K562 (cell line): ENCODE results near the gene EPM2A. TPM values are rescaled to one million over a fixed set of nuclear protein-coding genes. Genes with fewer than 3 reads are reported as not detected.

ENCODE experiments used
- ATAC-seq: fragments of 200-7000 bp; cut with Tn5 transposase; 3 replicates; pipeline ENCODE4 v1.9.1; 2020; ENCODE audit warnings: moderate library complexity
- BruUV-seq: library from RNA; stranded (reverse); fragments of 400-500 nt; replicated peaks from 2 replicates; lab custom pipeline; 2021; lab: Mats Ljungman, UMichigan
- CTCF ChIA-PET: fragments of 300-600 bp; formaldehyde crosslinking; extraction: SDS; loops from one replicate; lab custom pipeline; 2021; ENCODE audit warnings: low intra/inter-chr PET ratio; lab: Yijun Ruan, JAX
- POLR2A ChIA-PET: fragments of 300-600, 350-650 bp; sonication (Branson Sonifier 250); formaldehyde crosslinking; extraction: SDS; loops from one replicate; lab custom pipeline; 2021; ENCODE audit warnings: antibody characterized with exemption, inconsistent platforms; lab: Yijun Ruan, JAX
- DNase-seq, 4 experiments: peaks; one replicate each; pipeline versions ENCODE4 v3.0.0 to v3.0.0-alpha.2; 2011 to 2018; ENCODE audit warnings: low spot score in 3 of 4, mixed read lengths in 3 of 4; ENCODE audit errors: extremely low read depth in 1 of 4
- FAIRE-seq: peaks from 2 replicates; lab custom pipeline; 2011; peaks lifted over from hg19 to GRCh38; lab: Jason Lieb, UNC
- H2AFZ ChIP-seq: 2 replicates; pipeline ENCODE4 v1.6.0; 2011; ENCODE audit warnings: low read depth, low read length, control low read depth, inconsistent platforms
- H3K27ac ChIP-seq: fragments of 200-600 bp; 3 replicates; pipeline ENCODE4 v1.8.0; 2011; ENCODE audit warnings: low read depth, mild to moderate bottlenecking, control low read depth, inconsistent platforms, low read length, moderate library complexity, mixed read lengths; ENCODE audit errors: extremely low read depth
- H3K27me3 ChIP-seq, 2 experiments: fragments of 300-600 bp in 1 of 2; 2 replicates in 1 of 2; 3 replicates in 1 of 2; pipeline versions ENCODE4 v1.6.0 to v1.8.0; 2011; ENCODE audit warnings: inconsistent platforms in 2 of 2, low read length in 2 of 2, mild to moderate bottlenecking in 1 of 2, mixed read lengths in 1 of 2, moderate library complexity in 1 of 2; ENCODE audit not compliant: control insufficient read depth in 2 of 2, insufficient read depth in 2 of 2
- H3K36me3 ChIP-seq: fragments of 300-600 bp; 3 replicates; pipeline ENCODE4 v1.8.0; 2011; ENCODE audit warnings: mild to moderate bottlenecking, low read length, inconsistent platforms; ENCODE audit not compliant: control insufficient read depth, insufficient read depth
- H3K4me1 ChIP-seq, 2 experiments: fragments of 200-600 bp in 1 of 2; replicated peaks in 1 of 2; 2 replicates in 1 of 2; 3 replicates in 1 of 2; pipeline versions ENCODE4 v1.5.1 to v1.8.0; 2011; ENCODE audit warnings: inconsistent platforms in 2 of 2, low read length in 2 of 2, mild to moderate bottlenecking in 1 of 2, mixed read lengths in 1 of 2, moderate library complexity in 1 of 2; ENCODE audit not compliant: control insufficient read depth in 2 of 2, insufficient read depth in 2 of 2
- H3K4me2 ChIP-seq: 2 replicates; pipeline ENCODE4 v1.6.1; 2011; ENCODE audit warnings: low read length, control low read depth, inconsistent platforms, mixed read lengths; ENCODE audit not compliant: insufficient read depth
- H3K4me3 ChIP-seq: fragments of 200-600 bp; sonication (generic), shearing (Covaris generic); 2 replicates; pipeline ENCODE4 v1.5.1; 2016; ENCODE audit warnings: control low read depth, inconsistent platforms
- H3K79me2 ChIP-seq: fragments of 200-600 bp; 3 replicates; pipeline ENCODE4 v1.8.0; 2011; ENCODE audit warnings: low read length, inconsistent platforms; ENCODE audit not compliant: control insufficient read depth, insufficient read depth
- H3K9ac ChIP-seq, 2 experiments: 2 replicates each; pipeline versions ENCODE4 v1.6.0 to v1.6.1; 2011; ENCODE audit warnings: low read depth in 2 of 2, low read length in 2 of 2, control low read depth in 1 of 2, inconsistent platforms in 1 of 2, mild to moderate bottlenecking in 1 of 2, mixed read lengths in 1 of 2; ENCODE audit not compliant: insufficient read depth in 1 of 2
- H3K9me1 ChIP-seq: one replicate; pipeline ENCODE4 v1.6.0; 2011; ENCODE audit warnings: inconsistent platforms, mild to moderate bottlenecking, low read length, moderate library complexity; ENCODE audit not compliant: control insufficient read depth, insufficient read depth
- H3K9me3 ChIP-seq: replicated peaks from 2 replicates; pipeline ENCODE4 v1.5.1; 2011; ENCODE audit warnings: low read depth, low read length, inconsistent platforms; ENCODE audit not compliant: control insufficient read depth, insufficient read depth
- H4K20me1 ChIP-seq: replicated peaks from 2 replicates; pipeline ENCODE4 v1.6.1; 2011; ENCODE audit warnings: low read length, inconsistent platforms, mixed read lengths; ENCODE audit not compliant: control insufficient read depth, insufficient read depth
- BCL6 ChIP-seq: fragments of 250-450 bp; sonication (Bioruptor Pico); IDR thresholded peaks from 2 replicates; pipeline ENCODE4 v1.4.0; 2020
- FOXK1 ChIP-seq: sonication (generic); formaldehyde crosslinking; IDR thresholded peaks from 2 replicates; pipeline ENCODE4 v1.8.0; 2022; ENCODE audit warnings: missing genetic modification reagents, mild to moderate bottlenecking, borderline replicate concordance
- IFI16 ChIP-seq: fragments of 250-450 bp; sonication (Bioruptor Pico); IDR thresholded peaks from 2 replicates; pipeline ENCODE4 v2.1.2; 2022; ENCODE audit warnings: mild to moderate bottlenecking, inconsistent platforms
- ZBED1 ChIP-seq: IDR thresholded peaks from 2 replicates; pipeline ENCODE4 v1.6.1; 2014
- ZNF24 ChIP-seq: fragments of 450-650 bp; IDR thresholded peaks from 2 replicates; pipeline ENCODE4 v1.6.1; 2016
- ZNF766 ChIP-seq: fragments of 200-800 bp; sonication (Bioruptor generic); conservative IDR thresholded peaks from 2 replicates; pipeline ENCODE4 v1.6.1; 2016; ENCODE audit warnings: missing genetic modification characterization, missing compliant biosample characterization
- WGBS: fragments of 100-300 bp; shearing (Covaris generic); methylation state at CpG from one replicate; pipeline ENCODE4 v1.1.6; 2016; ENCODE audit warnings: low coverage, mixed read lengths; ENCODE audit not compliant: insufficient coverage; ENCODE audit errors: missing lambda C conversion rate; 5-methylcytosine and 5-hydroxymethylcytosine counted together
- in situ Hi-C: fragments of 300-500 bp; cut with MboI; formaldehyde crosslinking; loops from 4 replicates; pipeline ENCODE4 v1.15.0; 2018; ENCODE audit warnings: inconsistent platforms, mixed read lengths
- intact Hi-C: fragments of 100-400 bp; cut with micrococcal nuclease; formaldehyde crosslinking; loops from 2 replicates; pipeline ENCODE4 v1.14.2; 2022
- polyA plus RNA-seq, 8 experiments: library from polyadenylated mRNA; depleted of rRNA in 4 of 8; stranded (reverse) in 5 of 8; unstranded in 3 of 8; fragments of >200 nt; fragmentation: Nextera tagmentation in 2 of 8; fragmentation: Illumina TruSeq in 1 of 8; extraction: Ambion mirVana in 2 of 8; extraction: Trizol in 1 of 8; gene quantifications; 2 replicates each; pipeline versions ENCODE4 v1.2.1 to v1.2.3, GENCODE V29; 2011 to 2014; ENCODE audit warnings: inconsistent platforms in 1 of 8, missing spikeins in 1 of 8
- total RNA-seq, 7 experiments: library from RNA; depleted of rRNA in 6 of 7; stranded (reverse); fragments of >200 nt in 6 of 7; fragmentation: Illumina TruSeq in 2 of 7; extraction: Trizol in 2 of 7; gene quantifications; 2 replicates each; pipeline versions ENCODE4 v1.2.1 to v1.2.3, GENCODE V29; 2011 to 2021; ENCODE audit warnings: low replicate concordance in 1 of 7
- TF ChIP-seq, protein P1 (sequence below): fragments of 450-650 bp; formaldehyde crosslinking; conservative IDR thresholded peaks from 2 replicates; pipeline ENCODE4 v1.4.0; 2022; ENCODE audit warnings: mild to moderate bottlenecking, missing genetic modification characterization
- TF ChIP-seq, protein P2 (sequence below): fragments of 450-650 bp; conservative IDR thresholded peaks from 2 replicates; pipeline ENCODE4 v1.6.1; 2016; ENCODE audit warnings: missing genetic modification characterization, low read depth, mild to moderate bottlenecking, missing compliant biosample characterization, moderate library complexity
- TF ChIP-seq, protein P3 (sequence below): sonication (generic); formaldehyde crosslinking; IDR thresholded peaks from 2 replicates; pipeline ENCODE4 v1.8.1; 2023; ENCODE audit warnings: missing genetic modification reagents, mild to moderate bottlenecking, borderline replicate concordance

The EPM2A gene
- total and polyA plus RNA-seq, 9 of the 15 experiments (the other 6 are each of a cell fraction or from before 2014, with no cell fraction given), result 0.35 to 5.3 (median 2.5) TPM

DNA sequence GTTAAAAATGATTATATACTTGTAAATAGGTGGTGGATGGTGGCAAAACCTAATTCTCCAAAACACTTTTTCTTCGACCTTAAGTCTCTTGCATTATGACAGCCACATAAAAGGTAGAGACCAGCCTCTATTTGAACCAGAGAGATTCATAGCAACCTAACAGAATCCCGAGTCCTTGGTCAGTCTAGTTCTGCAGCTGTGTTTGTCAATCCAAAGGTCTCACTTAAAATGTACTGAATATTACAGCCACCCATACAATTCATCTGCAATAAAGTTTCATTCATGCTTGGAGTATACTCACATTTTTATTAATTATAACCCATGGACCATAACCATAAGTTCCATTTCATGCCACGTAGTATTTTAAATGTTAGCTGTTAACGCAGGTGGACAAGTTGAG, 87.2 kb downstream of the EPM2A start:
- DNase-seq, result no peak
- no peaks in the 10 kb centered on the region for H3K9me3 ChIP-seq
- H3K36me3 ChIP-seq, result no peaks in the 10 kb centered on the region
- no peak overlapping the region for H3K4me3 ChIP-seq
- H3K9me1 ChIP-seq, result no peaks in the 10 kb centered on the region
- no peak overlapping the region for H3K27ac ChIP-seq
- no peak for ATAC-seq
- H4K20me1 ChIP-seq, result no peaks in the 10 kb centered on the region
- in situ Hi-C loops (loop anchor here (25.0 kb wide), 1 partner anchor 1061 kb away; no protein-coding TSS in a partner anchor), intact Hi-C loops (no loop called here)
- 2% methylated on average over 4 of the region's 4 CpGs for WGBS
- H3K79me2 ChIP-seq, result no peaks in the 10 kb centered on the region
- no peak overlapping the region for H3K9ac ChIP-seq
- CTCF ChIA-PET, result no interaction called here
- H2AFZ ChIP-seq, result no peak overlapping the region
- no peaks in the 10 kb centered on the region for H3K4me1 ChIP-seq
- BruUV-seq, result no TSS peak
- H3K4me2 ChIP-seq, result no peak overlapping the region
- H3K27me3 ChIP-seq, result no peaks in the 10 kb centered on the region
- POLR2A ChIA-PET, result interaction anchor here (0.6 kb wide), 1 partner anchor 38 kb away, joined by 4 read pairs; no protein-coding TSS in a partner anchor
- TF ChIP-seq ZBED1 (no peak), ZNF766 (no peak), ZNF24 (no peak), FOXK1 (CRISPR knock-in tag) (no peak), IFI16 (no peak), BCL6 (no peak)
- TF ChIP-seq, protein P1, sequence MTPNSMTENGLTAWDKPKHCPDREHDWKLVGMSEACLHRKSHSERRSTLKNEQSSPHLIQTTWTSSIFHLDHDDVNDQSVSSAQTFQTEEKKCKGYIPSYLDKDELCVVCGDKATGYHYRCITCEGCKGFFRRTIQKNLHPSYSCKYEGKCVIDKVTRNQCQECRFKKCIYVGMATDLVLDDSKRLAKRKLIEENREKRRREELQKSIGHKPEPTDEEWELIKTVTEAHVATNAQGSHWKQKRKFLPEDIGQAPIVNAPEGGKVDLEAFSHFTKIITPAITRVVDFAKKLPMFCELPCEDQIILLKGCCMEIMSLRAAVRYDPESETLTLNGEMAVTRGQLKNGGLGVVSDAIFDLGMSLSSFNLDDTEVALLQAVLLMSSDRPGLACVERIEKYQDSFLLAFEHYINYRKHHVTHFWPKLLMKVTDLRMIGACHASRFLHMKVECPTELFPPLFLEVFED (CRISPR knock-in tag), result no peak
- TF ChIP-seq, protein P2, sequence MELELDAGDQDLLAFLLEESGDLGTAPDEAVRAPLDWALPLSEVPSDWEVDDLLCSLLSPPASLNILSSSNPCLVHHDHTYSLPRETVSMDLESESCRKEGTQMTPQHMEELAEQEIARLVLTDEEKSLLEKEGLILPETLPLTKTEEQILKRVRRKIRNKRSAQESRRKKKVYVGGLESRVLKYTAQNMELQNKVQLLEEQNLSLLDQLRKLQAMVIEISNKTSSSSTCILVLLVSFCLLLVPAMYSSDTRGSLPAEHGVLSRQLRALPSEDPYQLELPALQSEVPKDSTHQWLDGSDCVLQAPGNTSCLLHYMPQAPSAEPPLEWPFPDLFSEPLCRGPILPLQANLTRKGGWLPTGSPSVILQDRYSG (tag), result no peak
- TF ChIP-seq, protein P3, sequence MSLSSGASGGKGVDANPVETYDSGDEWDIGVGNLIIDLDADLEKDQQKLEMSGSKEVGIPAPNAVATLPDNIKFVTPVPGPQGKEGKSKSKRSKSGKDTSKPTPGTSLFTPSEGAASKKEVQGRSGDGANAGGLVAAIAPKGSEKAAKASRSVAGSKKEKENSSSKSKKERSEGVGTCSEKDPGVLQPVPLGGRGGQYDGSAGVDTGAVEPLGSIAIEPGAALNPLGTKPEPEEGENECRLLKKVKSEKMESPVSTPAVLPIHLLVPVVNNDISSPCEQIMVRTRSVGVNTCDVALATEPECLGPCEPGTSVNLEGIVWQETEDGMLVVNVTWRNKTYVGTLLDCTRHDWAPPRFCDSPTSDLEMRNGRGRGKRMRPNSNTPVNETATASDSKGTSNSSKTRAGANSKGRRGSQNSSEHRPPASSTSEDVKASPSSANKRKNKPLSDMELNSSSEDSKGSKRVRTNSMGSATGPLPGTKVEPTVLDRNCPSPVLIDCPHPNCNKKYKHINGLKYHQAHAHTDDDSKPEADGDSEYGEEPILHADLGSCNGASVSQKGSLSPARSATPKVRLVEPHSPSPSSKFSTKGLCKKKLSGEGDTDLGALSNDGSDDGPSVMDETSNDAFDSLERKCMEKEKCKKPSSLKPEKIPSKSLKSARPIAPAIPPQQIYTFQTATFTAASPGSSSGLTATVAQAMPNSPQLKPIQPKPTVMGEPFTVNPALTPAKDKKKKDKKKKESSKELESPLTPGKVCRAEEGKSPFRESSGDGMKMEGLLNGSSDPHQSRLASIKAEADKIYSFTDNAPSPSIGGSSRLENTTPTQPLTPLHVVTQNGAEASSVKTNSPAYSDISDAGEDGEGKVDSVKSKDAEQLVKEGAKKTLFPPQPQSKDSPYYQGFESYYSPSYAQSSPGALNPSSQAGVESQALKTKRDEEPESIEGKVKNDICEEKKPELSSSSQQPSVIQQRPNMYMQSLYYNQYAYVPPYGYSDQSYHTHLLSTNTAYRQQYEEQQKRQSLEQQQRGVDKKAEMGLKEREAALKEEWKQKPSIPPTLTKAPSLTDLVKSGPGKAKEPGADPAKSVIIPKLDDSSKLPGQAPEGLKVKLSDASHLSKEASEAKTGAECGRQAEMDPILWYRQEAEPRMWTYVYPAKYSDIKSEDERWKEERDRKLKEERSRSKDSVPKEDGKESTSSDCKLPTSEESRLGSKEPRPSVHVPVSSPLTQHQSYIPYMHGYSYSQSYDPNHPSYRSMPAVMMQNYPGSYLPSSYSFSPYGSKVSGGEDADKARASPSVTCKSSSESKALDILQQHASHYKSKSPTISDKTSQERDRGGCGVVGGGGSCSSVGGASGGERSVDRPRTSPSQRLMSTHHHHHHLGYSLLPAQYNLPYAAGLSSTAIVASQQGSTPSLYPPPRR (CRISPR knock-in tag), result no peak
- no peak for FAIRE-seq
